ENCODE measurements around the gene PKNOX1.
"Not testable (repeated sequence)": the region's sequence is repeated elsewhere in the genome, so short reads cannot be mapped to it uniquely, and the experiment has no call there.

The PKNOX1 gene

DNA sequence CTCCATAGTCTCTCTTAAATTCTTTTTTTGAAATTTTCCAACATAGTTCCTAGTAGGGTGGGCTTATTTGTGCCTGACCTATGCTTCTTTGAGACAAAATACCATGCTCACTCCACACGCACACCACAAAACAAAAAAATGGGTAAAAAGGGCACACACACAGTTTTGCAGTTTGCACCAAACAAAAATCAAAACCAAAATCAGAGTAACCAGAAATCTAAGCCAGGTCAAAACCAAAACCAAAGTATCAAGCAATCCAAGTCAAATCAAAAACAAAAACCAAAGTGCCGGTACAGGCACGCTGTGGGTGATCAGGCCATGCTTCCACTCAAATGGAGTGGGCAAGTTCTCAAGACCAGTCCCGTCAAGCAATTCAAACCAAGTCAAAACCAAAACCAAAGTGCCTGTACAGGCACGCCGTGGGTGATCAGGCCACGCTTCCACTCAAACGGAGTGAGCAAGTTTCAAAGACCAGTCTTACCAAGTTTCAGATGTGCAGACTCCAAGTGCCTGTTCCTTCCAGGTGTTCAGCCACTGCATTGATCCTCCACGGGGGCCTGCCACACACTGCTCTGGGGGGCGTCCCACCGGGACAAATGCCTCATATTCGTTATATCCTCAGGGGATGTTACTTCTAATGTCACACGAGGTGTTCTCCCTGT lies 25.1 kb upstream of the PKNOX1 start:
- H3K27ac ChIP-seq, result peak overlapping the region; percentile 49
- not testable (repeated sequence) for DNase-seq (ENCODE audit: low read depth, low spot score)

DNA sequence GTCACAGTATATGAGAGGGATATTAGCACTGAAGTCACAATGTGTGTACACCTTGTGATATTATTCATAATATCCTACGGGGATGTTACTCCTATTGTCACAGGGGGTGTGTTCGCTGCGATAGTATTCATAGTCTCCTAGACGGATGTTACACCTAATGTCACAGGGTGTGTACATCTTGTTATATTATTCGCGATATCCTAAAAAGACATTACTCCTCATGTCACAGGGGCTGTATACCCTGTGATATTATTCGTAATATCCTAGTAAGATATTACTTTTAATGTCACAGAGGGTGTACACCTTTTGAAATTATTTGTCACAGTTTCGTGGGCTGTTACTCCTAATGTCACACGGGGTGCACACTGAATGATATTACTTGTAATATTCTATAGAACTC lies 23.2 kb upstream of the PKNOX1 start:
- H3K27ac ChIP-seq; DNase-seq (ENCODE audit: low read depth, low spot score): not testable (repeated sequence)

DNA sequence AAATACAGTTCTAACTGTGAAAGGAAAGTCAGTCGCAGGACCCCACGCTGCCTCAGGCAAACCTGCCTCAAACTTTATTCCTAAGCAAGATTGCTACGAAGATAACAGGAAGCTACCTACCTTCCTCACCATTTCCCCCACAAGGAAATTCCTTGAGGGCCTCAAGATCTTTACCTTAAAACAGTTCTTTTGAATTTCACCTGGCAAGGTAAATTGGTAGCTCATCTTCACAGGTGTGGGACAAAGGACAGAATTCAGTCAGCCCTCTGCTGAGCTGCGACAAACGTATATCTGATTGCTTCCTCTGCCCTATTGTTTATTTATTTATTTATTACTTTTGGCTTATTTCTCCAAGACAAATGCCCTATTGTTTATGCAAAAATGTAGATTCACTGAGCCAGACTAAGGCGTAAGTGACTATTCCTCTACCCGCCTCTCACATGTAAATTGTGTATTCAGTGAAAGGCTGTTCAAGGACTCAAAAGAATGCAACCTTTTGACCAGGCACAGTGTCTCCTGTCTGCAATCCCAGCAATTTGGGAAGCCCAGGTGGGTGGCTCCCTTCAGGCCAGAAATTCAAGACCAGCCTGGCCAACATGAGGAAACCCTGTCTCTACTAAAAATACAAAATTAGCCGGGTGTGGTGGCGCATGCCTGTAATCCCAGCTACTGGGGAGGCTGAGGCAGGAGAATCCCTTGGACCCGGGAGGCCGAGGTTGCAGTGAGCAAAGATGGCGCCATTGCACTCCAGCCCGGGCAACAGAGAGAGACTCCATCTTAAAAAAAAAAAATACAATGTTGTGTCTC lies 17.3 kb upstream of the PKNOX1 start:
- no peak for DNase-seq (ENCODE audit: low read depth, low spot score)
- H3K27ac ChIP-seq, result peak overlapping the region; percentile 87

DNA sequence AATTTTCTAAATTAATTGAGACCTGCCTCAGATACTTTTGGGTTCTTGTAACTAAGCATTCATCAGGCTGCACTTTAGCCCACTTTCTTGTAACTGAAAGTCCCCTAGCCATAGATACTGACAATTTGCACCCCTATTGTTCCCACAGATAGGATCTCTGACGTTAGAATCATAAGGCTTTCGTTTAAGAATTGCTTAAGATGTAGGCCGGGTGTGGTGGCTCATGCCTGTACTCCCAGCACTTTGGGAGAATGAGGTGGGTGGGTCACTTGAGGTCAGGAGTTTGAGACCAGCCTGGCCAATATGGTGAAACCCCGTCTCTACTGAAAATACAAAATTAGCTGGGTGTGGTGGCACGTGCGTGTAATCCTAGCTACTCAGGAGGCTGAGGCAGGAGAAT lies 16.2 kb upstream of the PKNOX1 start:
- DNase-seq (ENCODE audit: low read depth, low spot score); H3K27ac ChIP-seq: not testable (repeated sequence)

- no peak overlapping the region for H3K27ac ChIP-seq
- no peak for DNase-seq (ENCODE audit: low read depth, low spot score)
Measured at GRCh38 chr21:42959728-42960127, 14.6 kb upstream of the PKNOX1 start.

DNA sequence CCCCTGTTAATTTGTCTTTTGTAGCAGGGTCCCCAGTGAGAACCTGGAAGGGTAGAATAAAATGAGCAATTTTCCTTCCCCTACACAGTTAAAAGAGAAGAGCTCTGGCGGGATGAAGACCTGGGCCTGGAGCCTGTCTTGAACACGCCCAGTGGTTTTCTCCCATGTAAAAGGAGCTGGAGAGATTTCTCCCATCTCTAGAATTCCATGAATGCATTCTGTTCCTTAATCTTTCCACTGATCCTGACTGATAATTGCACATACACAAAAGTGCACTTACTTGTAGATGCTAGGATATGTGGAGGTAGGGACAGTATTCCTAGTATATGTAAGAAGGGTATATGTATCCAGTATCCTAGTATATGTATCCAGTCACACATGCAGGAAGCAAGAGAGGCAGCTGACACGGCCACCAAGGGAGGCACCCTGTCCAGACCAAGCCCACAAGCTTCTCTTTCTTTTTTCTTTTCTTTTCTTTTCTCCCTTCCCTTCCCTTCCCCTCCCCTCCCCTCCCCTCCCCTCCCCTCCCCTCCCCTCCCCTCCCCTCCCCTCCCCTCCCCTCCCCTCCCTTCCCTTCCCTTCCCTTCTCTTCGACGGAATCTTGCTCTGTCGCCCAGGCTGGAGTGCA lies 11.9 kb upstream of the PKNOX1 start:
- DNase-seq (ENCODE audit: low read depth, low spot score), result no peak
- H3K27ac ChIP-seq, result no peak overlapping the region

- no peak overlapping the region for H3K27ac ChIP-seq
Measured at GRCh38 chr21:42964086-42964485, 10.3 kb upstream of the PKNOX1 start.

GRCh38 chr21:42964546-42965210 lies 9.7 kb upstream of the PKNOX1 start:
- DNase-seq (ENCODE audit: low read depth, low spot score), result no peak
- no peak overlapping the region for H3K27ac ChIP-seq

More at GRCh38 chr21:42964086-42964485, 10.3 kb upstream of the PKNOX1 start:
- DNase-seq (ENCODE audit: low read depth, low spot score), result no peak

GRCh38 chr21:42965211-42965560 lies 9.2 kb upstream of the PKNOX1 start:
- DNase-seq (ENCODE audit: low read depth, low spot score), result no peak
- H3K27ac ChIP-seq, result no peak overlapping the region

- not testable (repeated sequence) for H3K27ac ChIP-seq; DNase-seq (ENCODE audit: low read depth, low spot score)
Measured at GRCh38 chr21:42967616-42968015, 6.7 kb upstream of the PKNOX1 start.

- no peak for DNase-seq (ENCODE audit: low read depth, low spot score)
- H3K27ac ChIP-seq, result no peak overlapping the region
Measured at GRCh38 chr21:42969193-42969600, 5.2 kb upstream of the PKNOX1 start.

- no peak overlapping the region for H3K27ac ChIP-seq
Measured at GRCh38 chr21:42970946-42971653, 3.3 kb upstream of the PKNOX1 start.

DNA sequence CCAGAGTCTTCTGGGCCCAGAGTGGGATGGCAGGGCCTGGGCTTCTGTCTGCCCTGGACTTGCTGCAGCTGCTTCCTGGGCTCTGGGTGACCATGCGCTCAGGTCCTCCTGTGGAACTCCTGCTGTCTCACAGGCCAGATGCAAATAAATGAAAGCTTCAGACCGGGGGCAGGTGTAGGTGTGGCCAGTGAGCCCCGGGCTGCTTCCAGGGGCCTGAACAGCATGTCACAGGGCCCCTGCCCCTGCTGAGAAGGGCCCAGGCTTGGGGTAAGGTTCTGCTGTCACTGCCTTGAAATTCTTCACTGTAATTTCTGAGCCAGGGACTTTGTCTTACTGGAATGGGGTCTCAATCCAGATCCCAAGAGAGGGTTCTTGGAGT lies 2.5 kb upstream of the PKNOX1 start:
- H3K27ac ChIP-seq, result no peak overlapping the region
- no peak for DNase-seq (ENCODE audit: low read depth, low spot score)

More at GRCh38 chr21:42970946-42971653, 3.3 kb upstream of the PKNOX1 start:
- DNase-seq (ENCODE audit: low read depth, low spot score), result no peak

GRCh38 chr21:42973309-42973990 lies 912 bp upstream of the PKNOX1 start:
- peak overlapping the region; percentile 94 for H3K27ac ChIP-seq
- DNase-seq (ENCODE audit: low read depth, low spot score), result no peak

- peak overlapping the region; percentile 94 for H3K27ac ChIP-seq
- no peak for DNase-seq (ENCODE audit: low read depth, low spot score)
Measured at GRCh38 chr21:42974832-42975820, 764 bp downstream of the PKNOX1 start.

DNA sequence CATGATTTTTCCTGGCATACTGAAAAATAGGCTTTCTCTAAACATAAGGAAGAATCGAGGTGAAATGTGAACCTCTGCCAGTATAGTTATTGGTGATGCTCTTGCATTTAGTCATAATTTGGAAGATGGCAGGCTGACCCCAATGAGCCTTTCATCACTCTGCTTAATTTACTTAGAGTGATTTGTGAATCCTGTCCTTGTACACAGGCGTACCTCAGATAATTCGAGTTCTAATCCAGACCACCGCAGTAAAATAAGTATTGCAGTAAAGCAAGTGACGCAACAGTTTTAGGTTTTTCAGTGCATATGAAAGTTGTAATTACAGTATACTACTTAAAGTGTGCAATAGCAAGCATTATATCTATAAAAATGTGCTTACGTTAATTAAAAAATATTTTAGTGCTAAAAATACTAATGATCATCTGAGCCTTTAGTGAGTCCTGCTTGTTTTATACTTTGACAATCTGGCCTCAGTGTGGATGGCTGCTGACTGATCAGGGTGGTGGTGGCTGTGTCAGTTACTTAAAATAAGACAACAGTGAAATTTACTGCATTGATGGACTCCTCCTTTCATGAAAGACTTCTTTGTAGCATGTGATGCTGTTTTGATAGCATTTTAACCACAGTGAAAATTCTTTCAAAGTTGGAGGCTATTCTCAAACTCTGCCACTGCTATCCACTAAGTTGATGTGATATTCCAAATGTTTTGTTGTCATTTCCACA lies 1.7 kb downstream of the PKNOX1 start:
- H3K27ac ChIP-seq, result peak overlapping the region; percentile 94
- DNase-seq (ENCODE audit: low read depth, low spot score), result no peak

GRCh38 chr21:42980312-42981213 lies 6.2 kb downstream of the PKNOX1 start:
- H3K27ac ChIP-seq, result no peak overlapping the region
- no peak for DNase-seq (ENCODE audit: low read depth, low spot score)
